NK-92 treated with Interleukin-12 subunit alpha and Interleukin-12 subunit beta, amount 100 ng/mL, for 24 hours (cell line): Measurements from ENCODE around the gene CPM.
"Not testable (repeated sequence)": the region's sequence is repeated elsewhere in the genome, so short reads cannot be mapped to it uniquely, and the experiment has no call there.

Source experiments
- DNase-seq: peaks from one replicate; lab custom pipeline; 2025; lab: John Stamatoyannopoulos, UW

The CPM gene

GRCh38 chr12:68827895-68828671 is 104.9 kb downstream of the CPM start:
- DNase-seq, result no peak

DNA sequence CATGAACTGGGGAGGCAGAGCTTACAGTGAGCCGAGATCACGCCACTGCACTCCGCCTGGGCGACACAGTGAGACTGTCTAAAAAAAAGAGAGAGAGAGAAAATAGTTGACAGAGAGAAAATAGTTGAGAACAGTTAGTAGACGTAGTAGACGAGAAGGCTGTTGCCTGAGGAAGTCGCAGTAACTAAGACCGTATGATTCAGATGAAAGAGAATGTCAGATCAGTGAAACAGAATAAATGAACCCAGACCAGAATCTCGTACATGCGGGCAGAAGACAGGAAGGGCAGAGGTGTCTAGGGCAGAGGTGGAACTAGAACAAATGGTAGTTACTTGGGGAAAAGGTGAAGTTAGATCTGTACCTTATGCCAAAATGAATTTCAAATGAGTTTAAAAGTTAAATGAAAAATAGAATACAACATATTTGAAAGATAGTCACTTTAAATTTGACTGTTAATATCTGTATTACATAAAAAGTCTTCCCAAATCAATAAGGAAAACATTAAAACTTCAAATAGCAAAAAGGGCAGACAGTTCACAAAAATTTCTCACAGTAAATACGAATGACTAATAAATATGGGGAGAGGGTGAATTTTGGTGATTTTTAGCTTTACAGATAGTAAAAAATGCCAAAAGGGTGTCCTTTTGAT is 107.3 kb downstream of the CPM start:
- DNase-seq, result no peak

GRCh38 chr12:68824597-68825250 is 108.2 kb downstream of the CPM start:
- DNase-seq, result no peak

- no peak for DNase-seq
Observed at GRCh38 chr12:68824131-68824530, 108.8 kb downstream of the CPM start.

- DNase-seq, result no peak
Observed at GRCh38 chr12:68823696-68824095, 109.3 kb downstream of the CPM start.

DNA sequence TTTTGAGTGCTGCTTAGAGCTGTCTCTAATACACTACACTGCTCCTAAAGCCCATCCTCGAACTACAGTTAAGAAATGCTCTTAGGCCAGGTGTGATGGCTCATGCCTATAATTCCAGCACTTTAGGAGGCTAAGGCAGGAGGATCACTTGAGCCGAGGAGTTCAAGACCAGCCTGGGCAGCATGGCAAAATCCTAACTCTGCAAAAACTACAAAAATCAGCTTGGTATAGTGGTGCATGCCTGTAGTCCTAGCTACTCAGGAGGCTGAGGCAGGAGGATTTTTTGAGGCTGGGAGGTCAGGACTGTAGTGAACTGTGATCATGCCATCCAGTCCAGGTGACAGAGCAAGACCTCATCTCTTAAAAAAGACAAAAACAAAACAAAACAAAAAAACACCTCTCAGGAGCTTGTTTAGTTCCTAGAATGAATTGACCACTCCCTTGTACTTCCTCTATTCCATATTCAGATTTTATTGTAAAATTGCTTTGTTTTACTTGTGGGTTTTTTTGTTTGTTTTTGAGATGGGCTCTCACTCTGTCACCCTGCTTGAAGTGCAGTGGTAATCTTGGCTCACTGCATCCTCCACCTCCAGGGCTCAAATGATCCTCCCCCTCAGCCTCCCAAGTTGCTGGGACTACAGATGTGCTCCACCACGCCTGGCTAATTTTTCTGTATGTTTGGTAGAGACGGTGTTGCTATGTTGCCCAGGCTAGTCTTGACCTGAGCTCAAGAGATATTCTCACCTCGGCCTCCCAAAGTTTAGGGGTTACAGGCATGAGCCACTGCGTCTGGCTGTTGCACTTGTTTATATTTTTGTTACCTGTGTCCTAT is 111.4 kb downstream of the CPM start:
- no peak for DNase-seq

DNA sequence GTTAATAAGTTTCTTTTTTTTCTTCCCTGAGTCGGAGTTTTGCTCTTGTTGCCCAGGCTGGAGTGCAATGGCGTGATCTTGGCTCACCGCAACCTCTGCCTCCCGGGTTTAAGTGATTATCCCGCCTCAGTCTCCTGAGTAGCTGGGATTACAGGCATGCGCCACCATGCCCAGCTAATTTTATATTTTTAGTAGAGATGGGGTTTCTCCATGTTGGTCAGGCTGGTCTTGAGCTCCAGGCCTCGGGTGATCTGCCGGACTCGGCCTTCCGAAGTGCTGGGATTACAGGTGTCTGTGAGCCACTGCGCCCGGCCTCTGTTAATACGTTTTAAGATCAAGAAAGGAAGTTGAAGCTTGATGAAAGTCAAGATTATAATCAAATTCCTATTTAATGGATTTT is 113.5 kb downstream of the CPM start:
- not testable (repeated sequence) for DNase-seq

DNA sequence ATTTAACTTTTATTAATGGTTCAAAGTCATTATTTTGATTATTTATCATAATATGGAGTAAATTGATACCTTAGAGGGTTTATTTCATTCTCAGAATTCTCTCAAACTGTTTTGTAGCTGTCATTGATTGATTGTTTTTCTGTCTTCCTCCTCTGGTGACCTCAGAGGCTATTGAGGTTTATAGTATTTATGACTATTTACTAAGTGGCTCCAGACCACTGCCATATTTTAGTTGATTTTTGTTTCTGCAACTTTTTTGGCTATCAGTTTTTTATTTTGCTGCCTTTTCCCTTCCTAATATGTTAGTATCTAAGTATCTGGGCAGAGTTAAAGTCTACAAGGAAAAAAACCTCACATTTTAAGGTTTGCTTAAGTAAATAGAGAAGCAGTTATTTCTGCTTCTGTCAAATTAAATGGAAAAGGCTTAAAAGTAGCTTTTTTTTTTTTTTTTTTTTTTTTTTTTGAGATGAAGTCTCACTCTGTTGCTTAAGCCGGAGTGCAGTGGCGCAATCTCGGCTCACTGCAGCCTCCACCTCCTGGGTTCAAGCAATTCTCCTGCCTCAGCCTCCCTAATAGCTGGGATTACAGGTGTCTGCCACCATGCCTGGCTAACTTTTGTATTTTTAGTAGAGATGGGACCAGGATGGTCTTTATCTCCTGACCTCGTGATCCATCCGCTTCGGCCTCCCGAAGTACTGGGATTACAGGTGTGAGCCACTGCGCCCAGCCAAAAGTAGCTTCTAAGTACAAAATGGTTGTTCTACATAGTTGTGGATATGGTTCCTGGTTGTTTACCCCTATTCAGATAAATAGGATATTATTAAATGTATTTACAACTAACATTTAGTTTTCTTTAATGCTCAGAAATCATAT is 116.8 kb downstream of the CPM start:
- no peak for DNase-seq

DNA sequence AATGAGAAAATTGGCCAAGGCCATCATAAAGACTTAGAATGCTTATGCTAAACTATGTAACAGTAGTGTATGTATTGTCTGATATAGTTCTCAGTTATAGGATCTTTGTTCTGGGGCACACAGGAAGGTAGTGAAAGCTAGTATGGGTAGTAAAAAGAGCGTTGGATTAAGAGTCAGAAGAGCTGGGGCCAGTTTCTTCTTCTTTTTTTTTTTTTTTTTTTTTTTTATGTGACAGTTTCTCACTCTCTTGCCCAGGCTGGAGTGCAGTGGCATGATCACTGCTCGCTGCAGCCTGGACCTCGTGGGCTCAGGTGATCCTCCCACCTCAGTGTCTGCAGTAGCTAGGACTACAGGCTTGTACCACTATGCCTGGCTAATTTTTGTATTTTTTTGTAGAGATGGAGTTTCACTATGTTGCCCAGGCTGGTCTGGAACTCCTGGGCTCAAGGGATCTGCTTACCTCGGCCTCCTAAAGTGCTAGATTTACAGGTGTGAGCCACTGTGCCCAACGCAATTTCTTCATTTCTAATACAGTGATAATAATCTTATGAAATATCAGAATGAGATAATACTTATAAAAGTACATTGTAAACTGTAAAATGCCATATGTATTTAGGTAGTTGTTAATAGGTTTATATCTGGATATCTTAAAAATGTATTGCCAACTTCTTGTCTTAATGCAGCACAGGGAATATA is 117.6 kb downstream of the CPM start:
- no peak for DNase-seq

DNA sequence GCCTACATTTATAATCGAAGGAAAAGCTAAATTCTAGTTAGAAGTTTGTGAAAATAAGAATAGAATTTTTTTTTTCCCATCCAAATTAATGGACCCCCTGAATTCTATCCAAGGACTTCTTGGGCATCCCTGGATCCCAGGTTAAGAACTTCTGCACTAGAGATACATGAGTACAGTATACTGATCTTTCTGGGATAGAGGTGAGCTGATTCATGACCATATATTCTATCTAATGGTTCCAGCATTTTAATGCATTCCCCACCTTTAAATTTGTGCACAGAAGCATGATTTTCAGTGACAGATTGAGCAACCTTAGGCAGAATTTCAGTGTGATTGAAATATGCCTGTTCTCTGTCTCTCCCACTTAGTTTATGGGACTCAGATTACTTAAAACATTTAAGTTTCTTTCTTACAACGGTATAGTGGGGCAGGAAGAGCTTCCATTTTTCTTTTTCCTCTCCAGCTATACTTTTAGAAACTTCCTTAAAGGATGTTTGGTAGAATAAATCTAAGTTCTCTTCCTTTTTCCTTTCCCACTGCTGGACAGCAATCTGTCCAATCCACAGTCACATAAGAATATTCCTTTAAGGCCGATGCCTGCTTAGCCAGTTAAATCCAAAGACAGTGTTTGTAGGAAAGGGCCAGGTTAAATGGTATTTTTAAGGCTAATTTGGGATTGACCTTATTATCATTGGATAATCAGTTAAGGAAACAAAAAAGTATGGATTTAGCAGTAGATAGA is 118.3 kb downstream of the CPM start:
- no peak for DNase-seq

DNA sequence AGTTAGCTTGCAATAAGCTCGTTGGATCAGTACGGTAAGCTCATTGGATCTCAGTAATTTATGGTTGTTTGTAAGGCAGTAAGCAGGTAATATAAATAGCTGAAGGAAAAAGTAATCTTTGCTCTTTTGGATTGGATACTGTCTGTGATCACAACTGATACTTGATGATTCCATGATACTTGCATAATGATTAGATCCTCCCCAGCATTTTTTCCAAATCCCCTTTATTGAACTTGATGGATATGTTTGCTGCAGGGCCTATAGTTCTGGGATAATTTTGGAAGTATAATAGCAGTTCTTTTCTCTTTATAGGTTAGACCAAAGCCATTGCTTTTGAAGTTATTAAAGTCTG is 119.8 kb downstream of the CPM start:
- no peak for DNase-seq

GRCh38 chr12:68812553-68813241 is 120.3 kb downstream of the CPM start:
- DNase-seq, result no peak

GRCh38 chr12:68811573-68811972 is 121.4 kb downstream of the CPM start:
- DNase-seq, result not testable (repeated sequence)

DNA sequence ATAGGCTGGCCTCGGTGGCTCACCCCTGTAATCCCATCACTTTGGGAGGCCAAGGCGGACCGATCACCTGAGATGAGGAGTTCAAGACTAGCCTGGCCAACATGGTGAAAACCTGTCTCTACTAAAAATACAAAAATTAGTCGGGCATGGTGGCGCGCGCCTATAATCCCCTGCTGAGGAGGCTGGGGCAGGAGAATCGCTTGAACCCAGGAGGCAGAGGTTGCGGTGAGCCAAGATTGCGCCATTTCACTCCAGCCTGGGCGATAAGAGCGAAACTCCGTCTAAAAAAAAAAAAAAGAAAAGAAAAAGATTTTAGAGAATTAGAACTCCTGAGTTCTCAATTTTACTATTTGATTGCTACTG is 123.0 kb downstream of the CPM start:
- DNase-seq, result not testable (repeated sequence)

GRCh38 chr12:68809190-68810026 is 123.6 kb downstream of the CPM start:
- DNase-seq, result no peak

DNA sequence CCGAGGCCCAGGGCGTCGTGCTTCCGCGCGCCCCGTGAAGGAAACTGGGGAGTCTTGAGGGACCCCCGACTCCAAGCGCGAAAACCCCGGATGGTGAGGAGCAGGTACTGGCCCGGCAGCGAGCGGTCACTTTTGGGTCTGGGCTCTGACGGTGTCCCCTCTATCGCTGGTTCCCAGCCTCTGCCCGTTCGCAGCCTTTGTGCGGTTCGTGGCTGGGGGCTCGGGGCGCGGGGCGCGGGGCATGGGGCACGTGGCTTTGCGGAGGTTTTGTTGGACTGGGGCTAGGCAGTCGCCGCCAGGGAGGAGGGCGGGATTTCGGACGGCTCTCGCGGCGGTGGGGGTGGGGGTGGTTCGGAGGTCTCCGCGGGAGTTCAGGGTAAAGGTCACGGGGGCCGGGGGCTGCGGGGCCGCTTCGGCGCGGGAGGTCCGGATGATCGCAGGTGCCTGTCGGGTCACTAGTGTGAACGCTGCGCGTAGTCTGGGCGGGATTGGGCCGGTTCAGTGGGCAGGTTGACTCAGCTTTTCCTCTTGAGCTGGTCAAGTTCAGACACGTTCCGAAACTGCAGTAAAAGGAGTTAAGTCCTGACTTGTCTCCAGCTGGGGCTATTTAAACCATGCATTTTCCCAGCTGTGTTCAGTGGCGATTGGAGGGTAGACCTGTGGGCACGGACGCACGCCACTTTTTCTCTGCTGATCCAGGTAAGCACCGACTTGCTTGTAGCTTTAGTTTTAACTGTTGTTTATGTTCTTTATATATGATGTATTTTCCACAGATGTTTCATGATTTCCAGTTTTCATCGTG is 124.4 kb downstream of the CPM start:
- peak; percentile 78 for DNase-seq

DNA sequence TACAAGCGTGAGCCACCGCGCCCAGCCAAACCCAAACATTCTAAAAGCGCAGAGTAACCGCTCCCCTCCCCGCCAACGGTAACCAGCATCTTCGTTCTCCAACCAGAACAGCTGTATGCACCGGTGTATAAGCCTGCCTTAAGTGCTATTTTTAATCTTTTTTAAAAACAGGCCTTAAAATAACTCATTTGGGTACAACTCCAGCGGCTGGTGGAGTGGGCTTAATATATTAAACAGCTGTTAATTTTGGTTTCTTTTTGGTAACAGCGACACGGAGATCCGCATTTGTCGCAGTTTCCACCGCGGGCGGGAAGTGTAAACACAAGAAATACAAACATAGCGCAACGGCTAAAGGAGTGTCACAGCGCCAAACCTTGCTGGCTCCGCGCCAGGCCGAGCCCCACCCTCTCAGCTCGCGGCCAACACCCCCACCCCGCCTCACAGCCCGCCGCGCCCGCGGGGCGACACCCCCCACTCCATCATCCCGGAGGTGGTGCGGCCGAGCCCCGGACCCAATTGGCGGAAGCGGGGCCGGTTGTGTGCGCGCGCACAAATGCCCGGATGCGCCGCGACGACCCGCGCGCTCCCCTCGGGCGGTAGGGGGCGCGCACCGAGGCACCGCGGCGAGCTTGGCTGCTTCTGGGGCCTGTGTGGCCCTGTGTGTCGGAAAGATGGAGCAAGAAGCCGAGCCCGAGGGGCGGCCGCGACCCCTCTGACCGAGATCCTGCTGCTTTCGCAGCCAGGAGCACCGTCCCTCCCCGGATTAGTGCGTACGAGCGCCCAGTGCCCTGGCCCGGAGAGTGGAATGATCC is 125.2 kb downstream of the CPM start, which contains the start of gene MDM2:
TSS of gene MDM2 (plus strand) at position 602 of the 812 bp plus-strand sequence. CDS start 301 bp downstream, outside the sequence.
- DNase-seq, result peak; percentile 92
